Retinal pigment epithelial cell (primary cell): ENCODE data around the gene USPL1.

Experiments
- DNase-seq: peaks from one replicate; pipeline ENCODE4 v3.0.0-alpha.2; 2010; ENCODE audit warnings: low read depth
- H3K4me3 ChIP-seq: 2 replicates; pipeline ENCODE4 v1.5.1; 2011; ENCODE audit warnings: mild to moderate bottlenecking, low read length, control low read depth, moderate library complexity
- CTCF ChIP-seq: conservative IDR thresholded peaks from 2 replicates; pipeline ENCODE4 v1.5.1; 2011; ENCODE audit warnings: low read depth, low read length, control low read depth, inconsistent platforms

The USPL1 gene

GRCh38 chr13:30656178-30656577 lies 38.5 kb downstream of the USPL1 start:
- no peak for TF ChIP-seq CTCF
- H3K4me3 ChIP-seq = no peak overlapping the region
- DNase-seq = no peak

- no peak for DNase-seq
- H3K4me3 ChIP-seq = no peak overlapping the region
- no peak for TF ChIP-seq CTCF
Observed at GRCh38 chr13:30659980-30660379, 42.3 kb downstream of the USPL1 start.

DNA sequence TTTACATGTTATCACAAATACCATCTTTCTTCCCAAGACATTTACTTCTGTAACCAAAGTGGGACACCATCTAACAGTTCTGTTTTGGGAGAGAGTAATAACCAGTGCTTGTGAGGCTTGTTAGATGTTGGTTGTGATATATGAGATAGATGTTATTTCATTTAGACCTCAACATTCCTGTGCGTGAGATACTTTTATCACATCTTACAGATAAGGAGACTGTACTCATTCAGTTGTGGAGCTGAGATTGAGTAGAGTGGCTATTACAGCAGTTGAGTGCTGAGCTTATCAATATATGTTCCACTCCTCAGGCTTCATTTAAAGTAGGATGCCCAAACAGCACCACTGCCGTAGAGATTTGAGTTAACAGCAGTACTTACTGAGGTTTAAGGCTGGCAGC lies 43.1 kb downstream of the USPL1 start:
- DNase-seq = no peak
- H3K4me3 ChIP-seq = no peak overlapping the region
- no peak for TF ChIP-seq CTCF

DNA sequence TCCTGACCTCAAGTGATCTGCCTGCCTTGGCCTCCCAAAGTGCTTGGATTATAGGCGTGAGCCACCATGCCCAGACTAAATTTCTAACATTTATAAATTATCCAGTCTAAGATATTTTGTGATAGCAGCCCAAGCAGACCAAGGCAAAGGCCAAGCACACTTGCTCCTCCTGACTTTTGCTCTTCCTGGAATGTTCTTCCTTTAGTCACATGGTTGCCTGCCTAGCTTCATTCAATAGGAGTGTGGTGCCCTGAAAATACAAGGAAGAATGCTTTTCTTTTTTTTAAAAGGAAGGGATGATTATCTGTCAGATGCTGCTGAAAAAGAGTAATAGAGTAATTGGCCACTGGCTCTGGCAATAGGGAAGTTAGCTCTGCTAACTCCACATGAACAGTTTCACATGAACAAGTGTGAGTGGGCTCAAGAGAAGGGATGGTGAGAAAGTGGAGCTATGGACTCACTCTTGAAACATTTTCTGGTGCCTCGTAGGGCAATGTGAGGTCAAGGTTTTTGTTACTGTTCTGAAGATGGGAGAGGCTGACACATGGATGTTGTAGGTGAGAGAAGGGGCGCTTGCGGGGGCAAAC lies 47.1 kb downstream of the USPL1 start:
- no peak for DNase-seq
- TF ChIP-seq CTCF = no peak

GRCh38 chr13:30665638-30666037 lies 47.9 kb downstream of the USPL1 start:
- no peak overlapping the region for H3K4me3 ChIP-seq
- DNase-seq = no peak
- TF ChIP-seq CTCF = no peak

More for the DNA sequence above, 47.1 kb downstream of the USPL1 start:
- H3K4me3 ChIP-seq = no peak overlapping the region

GRCh38 chr13:30666113-30666512 lies 48.4 kb downstream of the USPL1 start:
- DNase-seq = no peak
- no peak overlapping the region for H3K4me3 ChIP-seq
- TF ChIP-seq CTCF = no peak

- TF ChIP-seq CTCF = no peak
Observed at GRCh38 chr13:30667014-30667413, 49.3 kb downstream of the USPL1 start.

More at GRCh38 chr13:30667014-30667413, 49.3 kb downstream of the USPL1 start:
- no peak overlapping the region for H3K4me3 ChIP-seq
- no peak for DNase-seq
